RWPE2 (cell line): ENCODE data around the gene MBNL3.

Source experiments
- ATAC-seq: fragments of 200-7000 bp; cut with Tn5 transposase; 3 replicates; pipeline ENCODE4 v1.9.1; 2021; ENCODE audit warnings: low read depth
- DNase-seq: peaks from one replicate; pipeline ENCODE4 v3.0.0-alpha.2; 2020; ENCODE audit warnings: low spot score
- H3K27ac ChIP-seq: fragments of 450-650 bp; 2 replicates; pipeline ENCODE4 v1.5.1; 2017; ENCODE audit warnings: mild to moderate bottlenecking; ENCODE audit not compliant: poor library complexity, severe bottlenecking
- H3K27me3 ChIP-seq: fragments of 250-450 bp; sonication (Bioruptor Pico); 2 replicates; pipeline ENCODE4 v1.5.1; 2021; ENCODE audit warnings: mild to moderate bottlenecking, moderate library complexity; ENCODE audit not compliant: insufficient read depth, poor library complexity, severe bottlenecking
- H3K36me3 ChIP-seq: fragments of 250-450 bp; sonication (Bioruptor Pico); 2 replicates; pipeline ENCODE4 v1.5.1; 2020; ENCODE audit warnings: low read depth, mild to moderate bottlenecking, moderate library complexity
- H3K4me1 ChIP-seq: fragments of 250-450 bp; sonication (Bioruptor Pico); 2 replicates; pipeline ENCODE4 v1.5.1; 2021; ENCODE audit warnings: mild to moderate bottlenecking, moderate library complexity; ENCODE audit not compliant: insufficient read depth, poor library complexity, severe bottlenecking
- H3K4me3 ChIP-seq: fragments of 250-450 bp; sonication (Bioruptor Pico); 2 replicates; pipeline ENCODE4 v1.5.1; 2021; ENCODE audit warnings: mild to moderate bottlenecking, moderate library complexity; ENCODE audit not compliant: severe bottlenecking
- H3K9me3 ChIP-seq: fragments of 250-450 bp; sonication (Bioruptor Pico); 2 replicates; pipeline ENCODE4 v1.5.1; 2021; ENCODE audit warnings: mild to moderate bottlenecking, moderate library complexity; ENCODE audit not compliant: severe bottlenecking
- TF ChIP-seq, protein P1 (sequence below): fragments of 450-650 bp; IDR thresholded peaks from one replicate; pipeline ENCODE4 v1.5.1; 2017; ENCODE audit warnings: mild to moderate bottlenecking, moderate library complexity; ENCODE audit not compliant: poor library complexity, severe bottlenecking

The MBNL3 gene

DNA sequence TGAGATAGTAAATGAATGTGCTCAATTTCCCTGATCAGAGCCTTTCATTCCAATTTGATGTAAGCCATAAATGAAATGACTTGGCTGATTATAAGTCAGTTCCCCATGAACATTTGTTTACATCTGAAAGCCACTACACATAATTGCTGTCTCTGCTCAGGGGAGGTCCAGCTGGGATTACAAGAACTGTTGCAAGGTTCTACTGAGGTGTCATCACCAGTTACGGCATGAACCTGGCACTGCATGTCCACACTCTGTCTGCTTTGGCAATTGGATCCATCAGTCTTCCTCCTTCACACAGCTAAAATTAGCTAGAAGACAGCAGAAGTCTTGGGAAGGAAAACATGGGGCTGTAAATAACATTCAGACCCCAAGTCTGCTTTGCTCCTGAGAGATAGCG is 12.8 kb upstream of the MBNL3 start:
- TF ChIP-seq, protein P1, sequence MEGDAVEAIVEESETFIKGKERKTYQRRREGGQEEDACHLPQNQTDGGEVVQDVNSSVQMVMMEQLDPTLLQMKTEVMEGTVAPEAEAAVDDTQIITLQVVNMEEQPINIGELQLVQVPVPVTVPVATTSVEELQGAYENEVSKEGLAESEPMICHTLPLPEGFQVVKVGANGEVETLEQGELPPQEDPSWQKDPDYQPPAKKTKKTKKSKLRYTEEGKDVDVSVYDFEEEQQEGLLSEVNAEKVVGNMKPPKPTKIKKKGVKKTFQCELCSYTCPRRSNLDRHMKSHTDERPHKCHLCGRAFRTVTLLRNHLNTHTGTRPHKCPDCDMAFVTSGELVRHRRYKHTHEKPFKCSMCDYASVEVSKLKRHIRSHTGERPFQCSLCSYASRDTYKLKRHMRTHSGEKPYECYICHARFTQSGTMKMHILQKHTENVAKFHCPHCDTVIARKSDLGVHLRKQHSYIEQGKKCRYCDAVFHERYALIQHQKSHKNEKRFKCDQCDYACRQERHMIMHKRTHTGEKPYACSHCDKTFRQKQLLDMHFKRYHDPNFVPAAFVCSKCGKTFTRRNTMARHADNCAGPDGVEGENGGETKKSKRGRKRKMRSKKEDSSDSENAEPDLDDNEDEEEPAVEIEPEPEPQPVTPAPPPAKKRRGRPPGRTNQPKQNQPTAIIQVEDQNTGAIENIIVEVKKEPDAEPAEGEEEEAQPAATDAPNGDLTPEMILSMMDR, result no peak
- no peak overlapping the region for H3K27ac ChIP-seq
- no peaks in the 10 kb centered on the region for H3K27me3 ChIP-seq
- no peaks in the 10 kb centered on the region for H3K9me3 ChIP-seq
- ATAC-seq, result no peak
- H3K4me1 ChIP-seq, result no peaks in the 10 kb centered on the region
- H3K4me3 ChIP-seq, result no peak overlapping the region
- DNase-seq, result no peak
- no peaks in the 10 kb centered on the region for H3K36me3 ChIP-seq

DNA sequence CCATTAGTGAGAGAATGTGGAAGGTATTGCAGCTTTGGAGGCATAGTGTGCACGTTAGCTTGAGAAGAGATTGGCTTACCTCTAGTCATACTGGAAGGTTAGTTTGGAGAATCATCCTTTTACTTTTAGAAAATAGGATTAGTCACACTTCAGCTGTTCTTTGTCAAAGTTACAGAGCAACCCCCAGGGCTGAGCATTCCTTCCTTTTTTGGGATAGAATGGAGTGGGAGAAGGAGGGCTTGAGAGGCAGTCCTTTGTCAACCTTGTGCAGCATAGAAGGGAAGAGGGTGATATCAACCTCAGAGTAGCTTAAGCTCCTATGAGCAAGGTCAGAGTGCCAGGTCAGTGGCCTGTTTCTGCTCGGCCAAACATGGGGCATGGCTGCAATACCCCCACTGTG is 8.6 kb upstream of the MBNL3 start:
- ATAC-seq, result no peak
- Histone ChIP-seq H3K36me3 (no peaks in the 10 kb centered on the region), H3K27ac (no peak overlapping the region), H3K9me3 (no peaks in the 10 kb centered on the region), H3K4me3 (no peak overlapping the region), H3K4me1 (no peaks in the 10 kb centered on the region), H3K27me3 (no peaks in the 10 kb centered on the region)
- TF ChIP-seq, protein P1, result no peak
- no peak for DNase-seq

DNA sequence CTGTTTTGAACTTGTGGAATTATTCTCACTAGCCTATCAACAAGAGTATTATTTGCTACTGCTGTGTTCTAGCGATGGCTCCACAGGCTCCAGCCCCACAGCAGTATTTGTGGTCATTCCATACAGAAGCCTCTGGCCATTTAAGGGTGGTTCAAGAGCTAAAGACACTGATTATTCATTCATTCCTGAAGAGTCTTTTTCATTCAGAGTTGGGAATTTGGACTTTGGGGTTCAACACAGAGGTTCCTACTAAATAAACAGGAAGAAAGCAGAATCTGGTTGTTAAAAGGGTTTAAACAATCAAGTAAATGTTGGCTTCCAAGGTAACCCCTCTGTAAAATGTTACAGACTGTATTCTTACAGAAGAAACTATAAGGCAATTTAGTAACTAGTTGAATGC is 4.3 kb upstream of the MBNL3 start:
- DNase-seq (no peak), ATAC-seq (no peak)
- H3K36me3 ChIP-seq, result no peaks in the 10 kb centered on the region
- H3K27me3 ChIP-seq, result no peaks in the 10 kb centered on the region
- peaks cover 5% of the 10 kb centered on the region for H3K4me1 ChIP-seq
- no peak overlapping the region for H3K4me3 ChIP-seq
- H3K9me3 ChIP-seq, result no peaks in the 10 kb centered on the region
- TF ChIP-seq, protein P1, result no peak
- no peak overlapping the region for H3K27ac ChIP-seq

DNA sequence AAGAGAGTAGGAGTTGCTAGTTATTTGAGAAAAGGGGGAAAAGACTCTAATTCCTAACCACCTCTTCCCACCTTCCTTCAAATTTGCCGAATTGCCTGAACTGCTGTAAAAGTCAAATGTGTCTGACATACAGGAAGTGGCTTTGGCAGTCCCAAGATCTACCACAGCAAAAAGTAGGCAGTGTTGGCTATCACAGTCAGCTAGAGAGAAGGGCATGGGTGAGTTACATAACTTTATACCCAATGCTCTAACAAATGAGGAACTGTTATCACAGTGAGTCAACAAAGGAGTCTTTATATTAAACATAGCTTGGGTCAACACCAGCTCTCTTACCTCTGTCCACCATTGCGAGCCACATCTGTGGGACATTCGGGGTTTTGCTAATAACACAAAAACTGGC is 2.4 kb upstream of the MBNL3 start:
- H3K36me3 ChIP-seq, result no peaks in the 10 kb centered on the region
- TF ChIP-seq, protein P1, result no peak
- no peak overlapping the region for H3K27ac ChIP-seq
- H3K4me3 ChIP-seq, result no peak overlapping the region
- no peaks in the 10 kb centered on the region for H3K27me3 ChIP-seq
- DNase-seq, result no peak
- H3K9me3 ChIP-seq, result no peaks in the 10 kb centered on the region
- peak; percentile 57 for ATAC-seq
- peaks cover 5% of the 10 kb centered on the region for H3K4me1 ChIP-seq

DNA sequence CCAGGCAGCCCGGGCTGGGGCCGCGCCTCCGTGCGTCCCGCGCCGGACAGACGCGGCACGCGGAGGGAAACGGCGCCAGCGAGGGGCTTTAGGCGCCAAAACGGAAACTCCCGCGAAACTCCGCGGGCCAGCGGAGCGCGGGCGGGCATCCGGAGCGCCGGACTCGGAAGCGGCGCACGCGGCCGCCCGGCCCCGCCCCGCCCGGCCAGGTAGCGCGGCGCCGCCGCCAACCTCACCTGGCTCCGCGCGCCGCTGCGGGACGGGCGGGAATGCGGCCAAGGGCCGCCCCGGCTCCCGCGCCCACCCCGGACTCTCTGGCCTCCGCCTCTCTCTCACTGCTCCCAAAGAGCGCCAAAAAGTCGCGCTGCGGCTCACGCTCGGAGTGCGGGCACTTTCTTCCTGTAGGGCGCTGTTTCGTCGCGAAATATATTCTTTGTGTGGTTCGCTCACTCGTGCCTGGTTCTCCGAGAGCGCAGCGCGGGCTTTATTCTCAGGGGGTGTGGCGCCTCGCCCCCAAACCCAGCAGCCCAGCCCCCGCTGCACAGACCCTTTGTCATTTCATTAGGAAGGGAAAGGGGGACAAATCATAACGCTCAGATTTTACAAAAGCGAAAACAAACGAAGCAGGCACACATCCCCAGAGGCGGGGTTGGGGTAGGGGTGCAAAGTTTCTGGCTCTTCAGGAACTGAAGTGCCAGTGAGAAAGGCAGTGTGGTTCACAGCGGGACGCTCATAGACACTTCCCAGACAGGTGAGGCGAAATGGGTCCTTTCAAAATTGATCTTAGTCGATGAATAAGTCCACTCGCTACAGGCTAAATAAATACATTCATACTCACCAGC is 961 bp upstream of the MBNL3 start:
- Histone ChIP-seq H3K4me3 (peak overlapping the region; percentile 63), H3K27ac (peak overlapping the region; percentile 69), H3K4me1 (peaks cover 5% of the 10 kb centered on the region), H3K9me3 (no peaks in the 10 kb centered on the region), H3K36me3 (no peaks in the 10 kb centered on the region), H3K27me3 (no peaks in the 10 kb centered on the region)
- TF ChIP-seq, protein P1, result no peak
- ATAC-seq (peak; percentile 43), DNase-seq (peak; percentile 23)
